Pancreas (tissue), 10 donors: ENCODE measurements around the gene SH3BGRL. TPM values are rescaled to one million over a fixed set of nuclear protein-coding genes. Genes with fewer than 3 reads are reported as not detected.

Experiments used
- ATAC-seq, 4 donors: fragments of 200-7000 bp; cut with Tn5 transposase; one replicate each; pipeline versions ENCODE4 v1.8.0 to v1.9.1; 2020; ENCODE audit warnings: mild to moderate bottlenecking in 4 of 4, moderate library complexity in 4 of 4
- DNase-seq, 6 donors: peaks; one replicate each; pipeline ENCODE4 v3.0.0-alpha.2; 2020
- FAIRE-seq: peaks from 2 replicates; lab custom pipeline; 2012; peaks lifted over from hg19 to GRCh38; lab: Jason Lieb, UNC
- H3K27ac ChIP-seq, 4 donors: fragments of 200-600 bp; sonication (generic); 1 replicate in 3 of 4; 2 replicates in 1 of 4; pipeline versions ENCODE4 v1.5.0 to v1.8.0; 2020
- H3K27me3 ChIP-seq, 4 donors: fragments of 200-600 bp; one replicate each; pipeline ENCODE4 v1.8.0; 2021
- H3K36me3 ChIP-seq, 3 donors: fragments of 200-600 bp; sonication (generic) in 1 of 3; one replicate each; pipeline versions ENCODE4 v1.5.0 to v1.8.0; 2020 to 2021
- H3K4me1 ChIP-seq, 3 donors: fragments of 200-600 bp; one replicate each; pipeline ENCODE4 v1.8.0; 2021
- H3K4me3 ChIP-seq, 4 donors: fragments of 200-600 bp; sonication (generic) in 2 of 4; one replicate each; pipeline versions ENCODE4 v1.5.0 to v1.8.0; 2020 to 2021
- H3K9me3 ChIP-seq, 4 donors: fragments of 200-600 bp; one replicate each; pipeline ENCODE4 v1.8.0; 2021
- CTCF ChIP-seq, 4 donors: fragments of 200-600 bp; sonication (generic) in 3 of 4; IDR thresholded peaks; one replicate each; pipeline versions ENCODE4 v1.5.0 to v1.8.0; 2021; ENCODE audit warnings: antibody characterized with exemption in 4 of 4
- WGBS, 2 donors: extraction: QIAGEN DNeasy Blood & Tissue Kit; methylation state at CpG; one replicate each; pipeline ENCODE4 v1.1.7; 2013; 5-methylcytosine and 5-hydroxymethylcytosine counted together
- intact Hi-C, 3 donors: fragments of 100-400 bp; cut with DNase I; formaldehyde crosslinking; loops; one replicate each; pipeline versions ENCODE4 v1.11.1 to v1.14.2; 2022
- polyA plus RNA-seq, 2 donors: library from polyadenylated mRNA; stranded (reverse); fragments of 200-250 nt; gene quantifications; one replicate each; pipeline ENCODE4 v1.2.3, GENCODE V29; 2013
- total RNA-seq, 6 donors: library from RNA; stranded (reverse); fragmentation: NEBNext Ultra II Directional in 4 of 6; extraction: Animal tissue kit (Norgen Biotek cat#: 25700) in 4 of 6; gene quantifications; one replicate each; pipeline versions ENCODE4 v1.2.1 to v1.2.4, GENCODE V29; 2021 to 2023
- donor health status: healthy with polysubstance abuse.
- donor health status: DM: no; HTN: no; CAD: no; lungs with moderate emphysema.
- donor health status: DM: no; HTN: no; CAD: no.
- donor health status: control.
- donor health status: control.
- donor health status: Bipolar disorder and iron deficiency.
- donor health status: DM: yes; HTN: yes; CAD: no.
- donor health status: DM: no; HTN: no; CAD: no.
- donor health status: DM: no; HTN: no; CAD: no.
- donor health status: DM: yes; HTN: yes; CAD: no.

Gene SH3BGRL
- total and polyA plus RNA-seq, 8 donors: 28.1 to 67.0 (median 37.2) TPM

GRCh38 chrX:81241753-81242152 is 39.9 kb downstream of the SH3BGRL start:
- intact Hi-C loops: no loop called here
- Histone ChIP-seq H3K27ac (no peak overlapping the region), H3K4me3 (no peak overlapping the region), H3K27me3 (no peaks in the 10 kb centered on the region), H3K4me1 (no peaks in the 10 kb centered on the region), H3K36me3 (no peaks in the 10 kb centered on the region), H3K9me3 (no peaks in the 10 kb centered on the region)
- no peak for TF ChIP-seq CTCF (IDR thresholded peaks at IDR 0.05)
- 82 to 99% methylated on average over 7 of the region's 7 CpGs for WGBS, 2 donors
- FAIRE-seq: no peak
- peak in 1 of 6 donors; percentile 26 for DNase-seq
- ATAC-seq: no peak

DNA sequence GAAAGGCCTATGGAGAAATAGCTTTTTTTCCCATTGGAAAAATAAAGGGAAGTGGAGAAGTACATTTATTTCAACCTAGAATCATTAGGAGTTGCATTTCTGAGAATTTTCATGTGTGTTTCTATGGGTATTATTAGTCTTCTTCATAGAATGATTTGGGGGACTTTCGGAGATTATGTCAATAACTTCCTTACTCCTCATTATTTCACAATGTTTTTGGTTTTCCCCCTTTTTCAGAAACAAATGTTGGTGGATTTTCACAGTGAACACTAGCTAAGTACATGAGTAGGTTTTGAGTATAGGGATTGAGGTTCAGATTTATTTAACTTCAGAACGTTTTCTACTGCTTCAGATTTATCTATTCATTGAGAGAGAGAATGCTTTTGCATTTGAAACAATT is 54.0 kb downstream of the SH3BGRL start:
- ATAC-seq (no peak), FAIRE-seq (peak; percentile 82), DNase-seq (no peak)
- no peak overlapping the region for H3K4me3 ChIP-seq
- no peak for TF ChIP-seq CTCF (IDR thresholded peaks at IDR 0.05)
- no peaks in the 10 kb centered on the region for H3K4me1 ChIP-seq
- intact Hi-C loops: no loop called here
- WGBS, 2 donors: 59 to 86% methylated on average over 2 of the region's 2 CpGs
- no peak overlapping the region for H3K27ac ChIP-seq
- no peaks in the 10 kb centered on the region for H3K27me3 ChIP-seq
- no peaks in the 10 kb centered on the region for H3K36me3 ChIP-seq
- no peaks in the 10 kb centered on the region for H3K9me3 ChIP-seq

DNA sequence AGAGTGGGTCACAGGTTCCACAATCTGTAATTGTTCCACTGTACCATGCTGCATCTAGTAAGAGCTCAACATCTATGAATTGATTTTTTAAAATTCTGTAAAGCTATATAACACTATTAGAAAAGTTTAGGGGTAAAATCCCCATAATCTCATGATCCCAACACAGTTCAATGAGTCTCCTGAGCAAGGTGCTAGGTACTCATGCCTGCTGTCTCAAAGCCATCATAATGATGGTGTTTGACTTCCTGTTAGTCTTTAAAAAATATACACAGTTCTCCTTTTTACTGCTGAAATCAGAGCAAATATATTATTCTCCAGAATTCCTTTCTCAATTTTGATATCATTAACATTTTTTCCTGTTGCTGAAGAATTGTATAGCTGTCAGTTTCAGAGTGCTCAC is 55.9 kb downstream of the SH3BGRL start:
- ATAC-seq: no peak
- H3K27ac ChIP-seq: no peak overlapping the region
- H3K27me3 ChIP-seq: no peaks in the 10 kb centered on the region
- no peaks in the 10 kb centered on the region for H3K4me1 ChIP-seq
- H3K4me3 ChIP-seq: no peak overlapping the region
- no peak for TF ChIP-seq CTCF (IDR thresholded peaks at IDR 0.05)
- no peaks in the 10 kb centered on the region for H3K9me3 ChIP-seq
- H3K36me3 ChIP-seq: no peaks in the 10 kb centered on the region
- intact Hi-C loops: no loop called here
- FAIRE-seq: no peak
- no peak for DNase-seq

- FAIRE-seq (peak; percentile 97), DNase-seq (no peak), ATAC-seq (peak; percentile 28 to 72 (median 63))
- WGBS, 2 donors: 8 to 13% methylated on average over 1 of the region's 1 CpG
- Histone ChIP-seq H3K4me3 (no peak overlapping the region), H3K9me3 (no peaks in the 10 kb centered on the region), H3K27ac (peak overlapping the region in 1 of 4 donors; percentile 23), H3K36me3 (no peaks in the 10 kb centered on the region), H3K27me3 (no peaks in the 10 kb centered on the region), H3K4me1 (no peaks in the 10 kb centered on the region)
- no peak for TF ChIP-seq CTCF (IDR thresholded peaks at IDR 0.05)
- intact Hi-C loops: no loop called here
Observed at GRCh38 chrX:81259020-81259713, 57.3 kb downstream of the SH3BGRL start.

DNA sequence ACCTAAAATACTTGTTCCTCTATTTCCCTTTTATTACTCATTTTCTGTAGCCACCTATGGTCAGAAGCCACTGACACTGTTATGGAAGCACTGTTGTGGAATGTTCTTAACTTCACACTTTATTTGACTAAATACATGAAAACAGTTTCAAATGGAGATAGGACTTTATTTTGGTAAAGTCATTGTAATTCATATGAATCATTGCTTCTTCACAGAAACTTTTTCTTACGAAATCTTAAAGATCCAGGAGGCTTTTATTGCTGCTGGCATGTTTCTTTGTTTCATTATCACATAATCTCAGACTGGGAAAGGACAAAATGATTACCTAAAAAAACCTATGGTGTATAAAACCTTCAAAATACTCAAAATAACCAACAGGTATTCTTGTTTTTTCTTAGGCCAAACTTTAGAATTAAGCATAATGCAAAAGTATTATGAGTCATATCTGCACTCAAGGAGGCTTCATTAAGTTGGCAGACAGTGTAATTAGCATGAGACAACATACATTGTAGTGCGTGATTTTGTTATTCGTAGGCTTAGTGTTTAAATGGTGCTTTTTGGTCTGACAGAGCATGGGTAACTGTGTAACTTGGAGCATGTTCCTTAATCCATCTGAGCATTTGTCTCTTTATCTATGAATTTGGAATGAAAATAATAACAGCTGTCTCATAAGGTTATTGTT is 58.0 kb downstream of the SH3BGRL start:
- peak; percentile 92 for FAIRE-seq

More for the DNA sequence above, 58.0 kb downstream of the SH3BGRL start:
- Histone ChIP-seq H3K27me3 (no peaks in the 10 kb centered on the region), H3K4me3 (no peak overlapping the region), H3K36me3 (no peaks in the 10 kb centered on the region), H3K4me1 (no peaks in the 10 kb centered on the region), H3K27ac (no peak overlapping the region), H3K9me3 (no peaks in the 10 kb centered on the region)
- ATAC-seq (peak in 1 of 4 donors; percentile 24), DNase-seq (no peak)
- 82 to 88% methylated on average over 3 of the region's 3 CpGs for WGBS, 2 donors
- intact Hi-C loops: no loop called here
- no peak for TF ChIP-seq CTCF (IDR thresholded peaks at IDR 0.05)
